Measurements from ENCODE around the gene WDR74. TPM values are rescaled to one million over a fixed set of nuclear protein-coding genes. Genes with fewer than 3 reads are reported as not detected.

Gene WDR74
- total and polyA plus RNA-seq, 2 of the 13 experiments (the other 11 are each of a cell fraction or from before 2014, with no cell fraction given): 77.0 to 83.3 TPM

GRCh38 chr11:62839050-62839945, at the start of gene WDR74 (continued):
- TF ChIP-seq ZBTB37 (CRISPR knock-in tag; IDR thresholded peaks at IDR 0.05) (no peak), KDM2A (CRISPR knock-in tag; IDR thresholded peaks at IDR 0.05; ENCODE audit: borderline replicate concordance, low read depth) (peak; percentile 97), IRX3 (CRISPR knock-in tag; IDR thresholded peaks at IDR 0.05; ENCODE audit: borderline replicate concordance, low read depth) (no peak), STAT6 (CRISPR knock-in tag; IDR thresholded peaks at IDR 0.05; ENCODE audit: borderline replicate concordance) (no peak), TBX2 (CRISPR knock-in tag; IDR thresholded peaks at IDR 0.05; ENCODE audit: borderline replicate concordance) (peak; percentile 80), ZNF484 (CRISPR knock-in tag; IDR thresholded peaks at IDR 0.05; ENCODE audit: borderline replicate concordance, low read depth) (no peak), PPARG (CRISPR knock-in tag; conservative IDR thresholded peaks at IDR 0.05) (peak; percentile 67; the same call in 1 of the 2 replicates), ZGPAT (CRISPR knock-in tag; IDR thresholded peaks at IDR 0.05) (peak; percentile 87), ZNF232 (CRISPR knock-in tag; IDR thresholded peaks at IDR 0.05; ENCODE audit: borderline replicate concordance) (no peak), ZNF780A (CRISPR knock-in tag; IDR thresholded peaks at IDR 0.05) (no peak; the same call in 1 of the 2 replicates), PRMT3 (CRISPR knock-in tag; IDR thresholded peaks at IDR 0.05; ENCODE audit: borderline replicate concordance, low read depth) (no peak), HNRNPH1 (optimal IDR thresholded peaks at IDR 0.05; ENCODE audit: low read depth, low read length) (no peak), SNAPC5 (CRISPR knock-in tag; IDR thresholded peaks at IDR 0.05; ENCODE audit: borderline replicate concordance) (peak; percentile 70; the same call in 1 of the 2 replicates), GATAD2A (CRISPR knock-in tag; IDR thresholded peaks at IDR 0.05) (peak; percentile 76), TCF12 (IDR thresholded peaks at IDR 0.05) (no peak), TCF12 (CRISPR knock-in tag; IDR thresholded peaks at IDR 0.05) (peak; percentile 63; the same call in 1 of the 2 replicates), DPF2 (CRISPR knock-in tag; IDR thresholded peaks at IDR 0.05; ENCODE audit: borderline replicate concordance, low read depth) (no peak), CC2D1A (CRISPR knock-in tag; IDR thresholded peaks at IDR 0.05) (no peak), ZBTB7A (CRISPR knock-in tag; IDR thresholded peaks at IDR 0.05) (peak; percentile 56; the same call in 1 of the 2 replicates), SALL2 (CRISPR knock-in tag; IDR thresholded peaks at IDR 0.05) (0 out of 2 replicates have a peak, but pooled peaks have one; percentile 57), ZNF34 (CRISPR knock-in tag; IDR thresholded peaks at IDR 0.05; ENCODE audit: borderline replicate concordance) (peak; percentile 74; the same call in 1 of the 2 replicates), MBNL3 (CRISPR knock-in tag; conservative IDR thresholded peaks at IDR 0.05) (no peak)

Measured in HepG2 (cell line).